Peyer's patch (tissue), 4 donors: ENCODE data around the gene DHRS2. TPM values are rescaled to one million over a fixed set of nuclear protein-coding genes. Genes with fewer than 3 reads are reported as not detected.

Source experiments
- DNase-seq, 3 donors: peaks; one replicate each; pipeline ENCODE4 v3.0.0-alpha.2; 2017 to 2019
- H3K27ac ChIP-seq, 4 donors: fragments of 200-600 bp; sonication (generic); one replicate each; pipeline ENCODE4 v1.5.1; 2016 to 2019
- H3K27me3 ChIP-seq, 2 donors: fragments of 200-600 bp; sonication (generic); one replicate each; pipeline ENCODE4 v1.5.1; 2019
- H3K36me3 ChIP-seq, 3 donors: fragments of 200-600 bp; sonication (generic); one replicate each; pipeline ENCODE4 v1.5.1; 2016 to 2019
- H3K4me1 ChIP-seq, 4 donors: fragments of 200-600 bp; sonication (generic); one replicate each; pipeline ENCODE4 v1.5.1; 2016 to 2019
- H3K4me3 ChIP-seq, 4 donors: fragments of 200-600 bp; sonication (generic); 1 replicate in 3 of 4; 2 replicates in 1 of 4; pipeline ENCODE4 v1.5.1; 2016 to 2019; ENCODE audit warnings: mild to moderate bottlenecking in 1 of 4
- H3K9me3 ChIP-seq, 4 donors: fragments of 200-600 bp; sonication (generic); one replicate each; pipeline ENCODE4 v1.5.1; 2016 to 2019; ENCODE audit warnings: mild to moderate bottlenecking in 1 of 4
- CTCF ChIP-seq, 6 experiments: fragments of 450-650 bp in 4 of 6; fragments of 200-600 bp in 2 of 6; sonication (generic) in 1 of 6; IDR thresholded peaks; one replicate each; pipeline ENCODE4 v1.5.1; 2017 to 2019; ENCODE audit warnings: antibody characterized with exemption in 6 of 6, mild to moderate bottlenecking in 3 of 6, moderate library complexity in 1 of 6
- POLR2A ChIP-seq, 2 donors: fragments of 450-650 bp; IDR thresholded peaks; one replicate each; pipeline ENCODE4 v1.5.1; 2017; ENCODE audit warnings: antibody characterized with exemption in 2 of 2, mild to moderate bottlenecking in 2 of 2, moderate library complexity in 2 of 2
- total RNA-seq, 4 donors: library from RNA; depleted of rRNA; stranded (reverse); fragments of >200 nt; gene quantifications; one replicate each; pipeline ENCODE4 v1.1.0, GENCODE V29; 2016

DHRS2 gene
- total RNA-seq, 4 donors from 2014 or later = not detected

- H3K27ac ChIP-seq = no peak overlapping the region
- no peaks in the 10 kb centered on the region for H3K9me3 ChIP-seq
- TF ChIP-seq POLR2A (IDR thresholded peaks at IDR 0.05) = no peak
- TF ChIP-seq CTCF (IDR thresholded peaks at IDR 0.05) = no peak
- no peak overlapping the region for H3K4me3 ChIP-seq
- H3K27me3 ChIP-seq = no peaks in the 10 kb centered on the region
- no peaks in the 10 kb centered on the region for H3K36me3 ChIP-seq
- DNase-seq = no peak
- no peaks in the 10 kb centered on the region for H3K4me1 ChIP-seq
These were observed 9.2 kb upstream of the DHRS2 start for GRCh38 chr14:23626946-23627345.

- H3K36me3 ChIP-seq = no peaks in the 10 kb centered on the region
- H3K27ac ChIP-seq = no peak overlapping the region
- no peaks in the 10 kb centered on the region for H3K4me1 ChIP-seq
- no peak for DNase-seq
- TF ChIP-seq POLR2A (IDR thresholded peaks at IDR 0.05) (no peak), CTCF (IDR thresholded peaks at IDR 0.05) (no peak)
- H3K9me3 ChIP-seq = no peaks in the 10 kb centered on the region
- H3K4me3 ChIP-seq = no peak overlapping the region
- no peaks in the 10 kb centered on the region for H3K27me3 ChIP-seq
These were observed 8.2 kb upstream of the DHRS2 start for GRCh38 chr14:23627961-23628360.

DNA sequence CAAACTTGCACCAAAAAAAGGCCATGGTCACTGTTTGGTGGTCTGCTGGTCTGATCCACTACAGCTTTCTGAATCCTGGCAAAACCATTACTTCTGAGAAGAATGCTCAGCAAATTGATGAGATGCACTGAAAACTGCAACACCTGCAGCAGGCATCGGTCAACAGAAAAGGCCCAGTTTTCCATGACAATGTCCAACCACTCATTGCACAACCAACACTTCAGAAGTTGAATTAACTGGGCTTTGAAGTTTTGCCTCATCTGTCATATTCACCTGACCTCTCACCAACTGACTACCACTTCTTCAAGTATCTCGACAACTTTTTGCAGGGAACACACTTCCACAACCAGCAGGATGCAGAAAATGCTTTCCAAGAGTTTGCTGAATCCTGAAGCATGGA is 7.0 kb upstream of the DHRS2 start:
- TF ChIP-seq CTCF (IDR thresholded peaks at IDR 0.05) = no peak
- TF ChIP-seq POLR2A (IDR thresholded peaks at IDR 0.05) = no peak
- H3K4me3 ChIP-seq = no peak overlapping the region
- no peaks in the 10 kb centered on the region for H3K4me1 ChIP-seq
- no peak overlapping the region for H3K27ac ChIP-seq
- no peaks in the 10 kb centered on the region for H3K27me3 ChIP-seq
- no peaks in the 10 kb centered on the region for H3K36me3 ChIP-seq
- H3K9me3 ChIP-seq = no peaks in the 10 kb centered on the region
- no peak for DNase-seq

- Histone ChIP-seq H3K36me3 (no peaks in the 10 kb centered on the region), H3K27me3 (no peaks in the 10 kb centered on the region), H3K27ac (no peak overlapping the region), H3K9me3 (no peaks in the 10 kb centered on the region), H3K4me1 (no peaks in the 10 kb centered on the region), H3K4me3 (no peak overlapping the region)
- no peak for TF ChIP-seq POLR2A (IDR thresholded peaks at IDR 0.05)
- TF ChIP-seq CTCF (IDR thresholded peaks at IDR 0.05) = no peak
- DNase-seq = no peak
These were observed 6.2 kb upstream of the DHRS2 start for GRCh38 chr14:23629832-23630396.

GRCh38 chr14:23630687-23631086 is 5.5 kb upstream of the DHRS2 start:
- DNase-seq = no peak
- no peak for TF ChIP-seq POLR2A (IDR thresholded peaks at IDR 0.05)
- TF ChIP-seq CTCF (IDR thresholded peaks at IDR 0.05) = no peak
- Histone ChIP-seq H3K4me3 (no peak overlapping the region), H3K36me3 (no peaks in the 10 kb centered on the region), H3K4me1 (no peaks in the 10 kb centered on the region), H3K27me3 (no peaks in the 10 kb centered on the region), H3K9me3 (no peaks in the 10 kb centered on the region), H3K27ac (no peak overlapping the region)

DNA sequence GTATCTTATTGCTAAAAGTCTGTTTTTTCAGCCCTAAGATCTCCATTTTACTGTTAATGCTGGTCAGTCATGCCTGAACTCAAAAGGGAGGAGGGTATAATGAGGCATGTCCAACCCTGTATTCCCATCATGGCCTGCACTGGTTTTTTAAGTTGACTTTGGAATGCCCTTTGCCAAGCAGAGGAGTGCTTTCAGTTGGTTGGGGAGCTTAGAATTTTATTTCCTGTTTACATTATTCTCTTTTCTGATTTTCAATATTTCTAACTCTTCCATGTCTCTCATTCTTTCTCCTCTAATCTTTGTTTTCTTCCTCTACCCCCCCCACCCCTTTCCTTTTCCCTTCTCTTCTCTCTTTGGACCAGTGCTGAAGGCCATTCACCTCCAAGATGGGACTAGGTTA is 4.9 kb upstream of the DHRS2 start:
- Histone ChIP-seq H3K27me3 (no peaks in the 10 kb centered on the region), H3K27ac (no peak overlapping the region), H3K9me3 (peaks cover 0 to 5% (median 0%) of the 10 kb centered on the region in 4 donors), H3K36me3 (no peaks in the 10 kb centered on the region), H3K4me3 (no peak overlapping the region), H3K4me1 (no peaks in the 10 kb centered on the region)
- no peak for TF ChIP-seq POLR2A (IDR thresholded peaks at IDR 0.05)
- no peak for TF ChIP-seq CTCF (IDR thresholded peaks at IDR 0.05)
- DNase-seq = no peak
